ENCODE data around the gene DEFB132. TPM values are rescaled to one million over a fixed set of nuclear protein-coding genes. Genes with fewer than 3 reads are reported as not detected.
A peak's percentile ranks its signal among the peaks of the same experiment; 100 is the strongest.

DEFB132 gene
- not detected for total RNA-seq

- peaks cover 2% of the 10 kb centered on the region for H3K27me3 Mint-ChIP-seq
- no peak for ATAC-seq
- no peaks in the 10 kb centered on the region for H3K36me3 Mint-ChIP-seq (ENCODE audit: low read depth)
- no peak within 1 kb of the TSS for H3K4me3 Mint-ChIP-seq
- DNase-seq, result no peak
- no peaks in the 10 kb centered on the region for H3K9me3 Mint-ChIP-seq
- H3K4me1 Mint-ChIP-seq (ENCODE audit: low read depth), result peaks cover 10% of the 10 kb centered on the region
- no peak for TF ChIP-seq CTCF (IDR thresholded peaks at IDR 0.05)
- ChIA-PET POLR2A (interaction anchor here (1.3 kb wide), 1 partner anchor 17 kb away, joined by 3 read pairs; no protein-coding TSS in a partner anchor), CTCF (interaction anchor here (0.5 to 3.7 kb wide), 3 partner anchors 9 to 73 kb away, joined by 4 to 18 read pairs (median 11); no protein-coding TSS in a partner anchor)
- intact Hi-C loops (cut with micrococcal nuclease), result no loop called here
- no peak within 1 kb of the TSS for H3K27ac Mint-ChIP-seq
These were observed at the start of gene DEFB132 for GRCh38 chr20:257419-257818. Gene DEFB132 (plus strand): TSS chr20:257724. CDS start chr20:257779, 55 bp downstream.

GRCh38 chr20:208942-209566 is 48.5 kb upstream of the DEFB132 start:
- intact Hi-C loops (cut with micrococcal nuclease), result loop anchor here (2.0 to 5.0 kb wide), 2 partner anchors 58 to 123 kb away; no protein-coding TSS in a partner anchor
- H3K36me3 Mint-ChIP-seq (ENCODE audit: low read depth), result no peaks in the 10 kb centered on the region
- no peak overlapping the region for H3K4me3 Mint-ChIP-seq
- ChIA-PET CTCF (interaction anchor here (0.6 to 3.5 kb wide), 5 partner anchors 57 to 269 kb away, joined by 3 to 30 read pairs (median 6); no protein-coding TSS in a partner anchor), POLR2A (no interaction called here)
- H3K9me3 Mint-ChIP-seq, result no peaks in the 10 kb centered on the region
- H3K4me1 Mint-ChIP-seq (ENCODE audit: low read depth), result no peaks in the 10 kb centered on the region
- H3K27me3 Mint-ChIP-seq, result no peaks in the 10 kb centered on the region
- TF ChIP-seq CTCF (IDR thresholded peaks at IDR 0.05), result peak; percentile 70
- ATAC-seq (peak; percentile 89), DNase-seq (peak; percentile 28)
- H3K27ac Mint-ChIP-seq, result no peak overlapping the region

- DNase-seq (no peak), ATAC-seq (no peak)
- Mint-ChIP-seq H3K36me3 (ENCODE audit: low read depth) (no peaks in the 10 kb centered on the region), H3K27ac (no peak overlapping the region), H3K4me3 (no peak overlapping the region), H3K4me1 (ENCODE audit: low read depth) (no peaks in the 10 kb centered on the region), H3K9me3 (no peaks in the 10 kb centered on the region), H3K27me3 (no peaks in the 10 kb centered on the region)
- TF ChIP-seq CTCF (IDR thresholded peaks at IDR 0.05), result no peak
- CTCF ChIA-PET, result interaction anchor here (1.2 to 3.5 kb wide), 2 partner anchors 55 to 119 kb away, joined by 3 to 26 read pairs; no protein-coding TSS in a partner anchor
- intact Hi-C loops (cut with micrococcal nuclease), result no loop called here
- POLR2A ChIA-PET, result interaction anchor here (0.7 kb wide), 1 partner anchor 11 kb away, joined by 4 read pairs; no protein-coding TSS in a partner anchor
These were observed 46.6 kb upstream of the DEFB132 start for GRCh38 chr20:210809-211502.

- ChIA-PET POLR2A (no interaction called here), CTCF (interaction anchor here (1.1 to 5.2 kb wide), 6 partner anchors 12 to 116 kb away, joined by 3 to 34 read pairs (median 4); partner anchors contain the start of gene DEFB129)
- intact Hi-C loops (cut with micrococcal nuclease), result no loop called here
- Mint-ChIP-seq H3K27me3 (peaks cover 2% of the 10 kb centered on the region), H3K4me1 (ENCODE audit: low read depth) (no peaks in the 10 kb centered on the region), H3K36me3 (ENCODE audit: low read depth) (no peaks in the 10 kb centered on the region), H3K4me3 (no peak overlapping the region), H3K9me3 (no peaks in the 10 kb centered on the region), H3K27ac (no peak overlapping the region)
- ATAC-seq (no peak), DNase-seq (no peak)
- no peak for TF ChIP-seq CTCF (IDR thresholded peaks at IDR 0.05)
These were observed 43.1 kb upstream of the DEFB132 start for GRCh38 chr20:214383-214782.

GRCh38 chr20:215796-216195 is 41.7 kb upstream of the DEFB132 start:
- Mint-ChIP-seq H3K4me3 (no peak overlapping the region), H3K4me1 (ENCODE audit: low read depth) (no peaks in the 10 kb centered on the region), H3K27me3 (peaks cover 9% of the 10 kb centered on the region), H3K9me3 (no peaks in the 10 kb centered on the region), H3K27ac (no peak overlapping the region), H3K36me3 (ENCODE audit: low read depth) (no peaks in the 10 kb centered on the region)
- ChIA-PET CTCF (interaction anchor here (1.4 to 5.2 kb wide), 3 partner anchors 10 to 54 kb away, joined by 4 to 34 read pairs (median 6); no protein-coding TSS in a partner anchor), POLR2A (no interaction called here)
- ATAC-seq, result no peak
- TF ChIP-seq CTCF (IDR thresholded peaks at IDR 0.05), result no peak
- intact Hi-C loops (cut with micrococcal nuclease), result no loop called here
- no peak for DNase-seq

Measured in activated CD8-positive, alpha-beta T cell treated with anti-CD3 and anti-CD28 coated beads for 36 hours (primary cell).